SHP77 treated with DMSO at 0.1 percent for 48 hours (cell line): ENCODE data around the gene DOP1A.

Experiments
- DNase-seq: peaks from one replicate; lab custom pipeline; 2025; lab: John Stamatoyannopoulos, UW

DOP1A gene

GRCh38 chr6:83067448-83068439 lies at the start of gene DOP1A:
DOP1A (plus strand) TSS chr6:83067671; CDS start chr6:83096978, 29,307 bp downstream.
- DNase-seq = peak; percentile 84

GRCh38 chr6:83019741-83020140 lies 47.7 kb upstream of the DOP1A start:
- no peak for DNase-seq

GRCh38 chr6:83031689-83032088 lies 35.8 kb upstream of the DOP1A start:
- no peak for DNase-seq

GRCh38 chr6:83038246-83038645 lies 29.2 kb upstream of the DOP1A start:
- no peak for DNase-seq

GRCh38 chr6:83042467-83043053 lies 24.9 kb upstream of the DOP1A start:
- DNase-seq = no peak

GRCh38 chr6:83044091-83044768 lies 23.2 kb upstream of the DOP1A start:
- DNase-seq = no peak

- DNase-seq = no peak
These were observed 20.3 kb upstream of the DOP1A start for GRCh38 chr6:83047065-83047754.

- peak; percentile 51 for DNase-seq
These were observed 15.9 kb upstream of the DOP1A start for GRCh38 chr6:83051377-83052172.

- no peak for DNase-seq
These were observed 13.8 kb upstream of the DOP1A start for GRCh38 chr6:83053678-83054077.

- DNase-seq = no peak
These were observed 12.0 kb upstream of the DOP1A start for GRCh38 chr6:83055366-83055964.

GRCh38 chr6:83057705-83058321 lies 9.7 kb upstream of the DOP1A start:
- DNase-seq = no peak

GRCh38 chr6:83061190-83061589 lies 6.3 kb upstream of the DOP1A start:
- no peak for DNase-seq

GRCh38 chr6:83062225-83062624 lies 5.2 kb upstream of the DOP1A start:
- no peak for DNase-seq

GRCh38 chr6:83065511-83066192 lies 1.8 kb upstream of the DOP1A start, which contains the start of gene UBE3D:
UBE3D (minus strand) TSS chr6:83065841; CDS start chr6:83065718, 123 bp downstream.
- DNase-seq = peak; percentile 32

GRCh38 chr6:83068616-83069015 lies 1.1 kb downstream of the DOP1A start:
- DNase-seq = no peak

- DNase-seq = no peak
These were observed 2.2 kb downstream of the DOP1A start for GRCh38 chr6:83069633-83070032.

- no peak for DNase-seq
These were observed 3.6 kb downstream of the DOP1A start for GRCh38 chr6:83071023-83071422.

- no peak for DNase-seq
These were observed 4.2 kb downstream of the DOP1A start for GRCh38 chr6:83071707-83072106.

- no peak for DNase-seq
These were observed 5.3 kb downstream of the DOP1A start for GRCh38 chr6:83072726-83073125.

GRCh38 chr6:83073615-83074014 lies 6.1 kb downstream of the DOP1A start:
- no peak for DNase-seq
